ENCODE results near the gene TGM2.
A peak's percentile ranks its signal among the peaks of the same experiment; 100 is the strongest.

The TGM2 gene

DNA sequence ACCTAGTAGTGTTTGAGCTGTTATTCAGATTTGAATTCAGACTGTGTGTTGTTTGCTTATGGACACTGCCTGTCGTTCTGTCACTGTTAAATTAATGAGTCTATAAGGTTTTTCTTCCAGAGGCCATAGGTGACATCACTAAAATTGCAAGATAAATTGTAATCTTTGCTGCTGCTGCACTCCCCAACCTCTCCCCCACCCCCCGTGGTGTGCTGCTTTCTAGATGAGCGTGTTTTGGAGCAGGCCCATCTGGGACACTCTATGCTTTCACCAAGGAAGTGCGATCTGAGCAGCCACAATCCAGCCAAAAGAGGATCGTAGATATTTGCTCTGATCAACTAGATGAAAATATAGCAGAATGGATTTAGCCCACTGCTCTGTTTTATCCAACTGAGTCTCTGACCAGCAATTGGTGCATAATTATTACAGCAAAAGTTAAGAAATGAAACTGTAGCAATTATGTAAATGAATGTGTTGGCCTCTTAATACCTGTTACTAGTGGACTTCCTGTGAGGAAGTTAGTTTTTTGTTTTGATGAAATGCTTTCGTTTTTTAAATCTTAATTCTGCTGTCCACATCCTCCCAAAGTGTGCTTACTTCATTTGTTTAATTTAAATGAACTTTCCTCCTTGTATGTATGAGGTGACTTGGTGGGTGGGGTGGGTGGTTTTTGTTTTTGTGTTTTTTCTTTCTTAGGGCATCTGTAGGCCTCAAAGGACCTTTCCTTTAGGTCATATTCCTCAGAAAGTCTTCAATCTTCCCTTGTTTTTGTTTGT is 73.4 kb downstream of the TGM2 start:
- H3K4me3 ChIP-seq (ENCODE audit: low read depth, low read length): no peak overlapping the region
- DNase-seq (ENCODE audit: low read depth): no peak
- TF ChIP-seq, protein P1, sequence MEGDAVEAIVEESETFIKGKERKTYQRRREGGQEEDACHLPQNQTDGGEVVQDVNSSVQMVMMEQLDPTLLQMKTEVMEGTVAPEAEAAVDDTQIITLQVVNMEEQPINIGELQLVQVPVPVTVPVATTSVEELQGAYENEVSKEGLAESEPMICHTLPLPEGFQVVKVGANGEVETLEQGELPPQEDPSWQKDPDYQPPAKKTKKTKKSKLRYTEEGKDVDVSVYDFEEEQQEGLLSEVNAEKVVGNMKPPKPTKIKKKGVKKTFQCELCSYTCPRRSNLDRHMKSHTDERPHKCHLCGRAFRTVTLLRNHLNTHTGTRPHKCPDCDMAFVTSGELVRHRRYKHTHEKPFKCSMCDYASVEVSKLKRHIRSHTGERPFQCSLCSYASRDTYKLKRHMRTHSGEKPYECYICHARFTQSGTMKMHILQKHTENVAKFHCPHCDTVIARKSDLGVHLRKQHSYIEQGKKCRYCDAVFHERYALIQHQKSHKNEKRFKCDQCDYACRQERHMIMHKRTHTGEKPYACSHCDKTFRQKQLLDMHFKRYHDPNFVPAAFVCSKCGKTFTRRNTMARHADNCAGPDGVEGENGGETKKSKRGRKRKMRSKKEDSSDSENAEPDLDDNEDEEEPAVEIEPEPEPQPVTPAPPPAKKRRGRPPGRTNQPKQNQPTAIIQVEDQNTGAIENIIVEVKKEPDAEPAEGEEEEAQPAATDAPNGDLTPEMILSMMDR (IDR thresholded peaks at IDR 0.05; ENCODE audit: control insufficient read depth, extremely low read depth, insufficient read depth): no peak

DNA sequence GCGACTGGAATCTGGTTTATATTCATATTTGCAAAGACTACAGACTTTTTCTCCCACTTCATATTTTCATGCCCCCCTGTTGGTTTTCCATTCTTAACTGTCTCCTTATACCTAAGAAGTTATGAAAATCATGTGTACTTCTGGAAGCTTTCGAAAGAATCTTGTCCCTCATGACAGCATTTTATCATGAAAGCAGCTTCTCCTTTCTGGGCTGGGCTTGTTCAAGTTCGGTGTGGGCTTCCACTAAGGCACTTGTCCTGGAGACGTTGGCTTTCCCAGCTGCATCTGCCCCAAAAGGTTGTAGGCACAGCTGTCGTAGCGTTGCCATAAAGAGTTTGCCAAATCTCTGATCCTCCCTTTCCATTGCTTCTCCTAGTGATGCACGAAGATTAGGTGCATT is 75.0 kb downstream of the TGM2 start:
- DNase-seq (ENCODE audit: low read depth): no peak
- TF ChIP-seq, protein P1 (IDR thresholded peaks at IDR 0.05; ENCODE audit: control insufficient read depth, extremely low read depth, insufficient read depth): no peak
- no peak overlapping the region for H3K4me3 ChIP-seq (ENCODE audit: low read depth, low read length)

DNA sequence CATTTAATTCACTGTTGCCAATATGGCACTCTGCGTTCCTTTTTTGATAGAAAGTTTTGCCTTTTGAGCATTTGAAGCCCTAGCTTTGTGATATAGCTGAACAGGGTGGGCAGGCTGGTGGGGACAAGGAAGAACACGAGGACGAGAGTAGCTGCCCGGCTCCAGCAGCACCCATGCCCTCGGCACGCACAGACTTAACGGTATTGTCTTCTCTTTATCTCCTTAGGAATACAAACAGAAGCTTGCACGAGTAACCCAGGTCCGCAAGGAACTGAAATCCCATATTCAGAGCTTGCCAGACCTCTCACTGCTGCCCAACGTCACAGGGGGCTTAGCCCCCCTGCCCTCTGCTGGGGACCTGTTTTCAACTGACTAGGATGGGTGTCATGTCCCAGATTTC is 75.6 kb downstream of the TGM2 start:
- no peak for DNase-seq (ENCODE audit: low read depth)
- TF ChIP-seq, protein P1 (IDR thresholded peaks at IDR 0.05; ENCODE audit: control insufficient read depth, extremely low read depth, insufficient read depth): no peak
- no peak overlapping the region for H3K4me3 ChIP-seq (ENCODE audit: low read depth, low read length)

DNA sequence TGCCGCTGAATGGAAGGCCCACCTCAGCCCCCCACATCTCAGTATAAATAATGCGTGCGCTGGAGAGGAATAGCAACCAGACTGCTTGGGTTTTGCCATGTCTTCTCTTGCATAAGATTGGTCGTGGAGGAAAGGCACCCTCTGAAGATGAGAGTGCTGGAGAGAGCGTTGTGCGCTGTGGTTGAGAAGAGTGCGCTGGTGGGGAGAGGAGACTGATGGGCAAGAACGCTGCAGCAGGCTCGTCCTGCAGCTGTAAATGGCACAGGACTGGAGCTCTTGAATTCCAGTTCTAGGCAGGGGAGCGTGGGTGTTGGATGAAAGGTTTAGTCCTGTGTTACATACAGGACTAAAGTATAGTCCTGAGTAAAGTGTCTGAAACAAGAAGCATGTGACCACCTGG is 80.0 kb downstream of the TGM2 start:
- TF ChIP-seq, protein P1 (IDR thresholded peaks at IDR 0.05; ENCODE audit: control insufficient read depth, extremely low read depth, insufficient read depth): no peak
- H3K4me3 ChIP-seq (ENCODE audit: low read depth, low read length): no peak overlapping the region
- no peak for DNase-seq (ENCODE audit: low read depth)

DNA sequence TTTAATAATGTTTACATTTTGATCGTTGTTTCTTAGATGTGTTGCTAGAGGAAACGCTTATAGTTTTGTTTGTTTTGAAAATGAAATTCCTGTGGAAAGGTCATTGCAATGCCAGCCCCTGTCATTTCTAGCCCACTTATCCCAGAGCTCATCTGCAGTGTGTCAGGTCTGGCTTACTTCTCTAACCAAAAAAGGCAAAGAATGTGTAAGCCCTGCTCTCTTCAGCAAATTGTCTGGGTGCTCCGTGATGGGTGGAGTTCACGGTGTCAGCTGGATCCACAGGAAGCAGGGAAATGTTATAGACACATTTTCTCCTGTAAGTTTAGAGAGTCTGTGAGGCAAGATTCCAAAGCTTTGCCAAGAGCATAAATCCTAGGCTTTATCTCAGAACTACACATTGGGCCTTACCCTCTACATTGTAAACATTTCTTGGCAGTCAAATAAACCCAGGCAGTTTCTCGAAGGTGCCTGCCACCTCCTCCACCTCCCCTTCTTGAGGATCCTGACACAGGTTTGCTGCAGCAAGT is 80.6 kb downstream of the TGM2 start:
- TF ChIP-seq, protein P1 (IDR thresholded peaks at IDR 0.05; ENCODE audit: control insufficient read depth, extremely low read depth, insufficient read depth): no peak
- H3K4me3 ChIP-seq (ENCODE audit: low read depth, low read length): no peak overlapping the region
- DNase-seq (ENCODE audit: low read depth): peak; percentile 49

DNA sequence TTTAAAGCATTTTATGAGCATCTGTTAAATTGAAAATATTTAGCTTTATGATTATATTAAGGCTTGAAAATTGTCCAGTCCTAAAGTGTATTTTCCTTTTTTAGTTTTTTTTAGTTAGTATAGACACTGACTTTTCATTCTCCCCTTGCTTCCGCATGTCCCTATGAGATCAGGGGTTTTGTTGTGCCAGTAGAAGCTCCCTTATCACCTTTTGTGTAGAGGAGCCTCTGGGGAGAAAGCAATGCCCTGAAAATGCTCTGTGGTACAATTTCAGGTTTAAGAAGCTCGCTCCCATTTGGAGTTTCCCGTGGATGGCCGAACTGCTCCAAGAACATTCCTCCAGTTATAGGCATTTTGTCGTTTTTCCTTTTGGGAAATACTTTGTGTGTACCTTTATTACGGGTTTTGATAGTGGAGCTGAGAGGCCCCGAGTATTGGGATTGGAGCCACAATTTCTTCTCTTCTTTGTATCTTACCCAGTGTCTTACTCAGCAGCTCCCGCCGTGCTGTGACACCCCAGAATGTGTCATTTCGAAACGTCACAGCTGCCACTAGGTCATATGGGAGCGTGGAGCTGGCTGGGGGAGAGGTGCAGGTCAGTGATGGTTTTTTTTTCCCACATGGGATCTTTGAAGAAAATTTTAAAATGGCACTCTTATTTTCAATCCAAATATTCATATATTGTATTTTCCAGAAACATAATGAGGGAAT is 81.6 kb downstream of the TGM2 start:
- no peak for DNase-seq (ENCODE audit: low read depth)
- H3K4me3 ChIP-seq (ENCODE audit: low read depth, low read length): no peak overlapping the region
- TF ChIP-seq, protein P1 (IDR thresholded peaks at IDR 0.05; ENCODE audit: control insufficient read depth, extremely low read depth, insufficient read depth): no peak

Data from LNCaP clone FGC (cell line).